GM10248 (cell line): ENCODE data around the gene FAM117B.
"Not testable (repeated sequence)": the region's sequence is repeated elsewhere in the genome, so short reads cannot be mapped to it uniquely, and the experiment has no call there.

Experiments
- CTCF ChIA-PET: fragments of 300-600 bp; sonication (Branson Sonifier 250); formaldehyde crosslinking; extraction: SDS; loops from one replicate; lab custom pipeline; 2021; ENCODE audit warnings: antibody characterized with exemption; lab: Yijun Ruan, JAX
- POLR2A ChIA-PET: fragments of 350-650 bp; sonication (Branson Sonifier 250); formaldehyde crosslinking; extraction: SDS; loops from one replicate; lab custom pipeline; 2020; ENCODE audit warnings: antibody characterized with exemption; lab: Yijun Ruan, JAX
- DNase-seq: peaks from one replicate; pipeline ENCODE4 v3.0.0; 2012; ENCODE audit errors: extremely low spot score
- TF ChIP-seq, protein P1 (sequence below): IDR thresholded peaks from 2 replicates; pipeline ENCODE4 v1.5.1; 2012; ENCODE audit warnings: mild to moderate bottlenecking, low read depth; ENCODE audit errors: extremely low read depth, missing control alignments, control extremely low read depth

Gene FAM117B

GRCh38 chr2:202703091-202703490 lies 68.3 kb downstream of the FAM117B start:
- ChIA-PET POLR2A (no interaction called here), CTCF (no interaction called here)
- TF ChIP-seq, protein P1, sequence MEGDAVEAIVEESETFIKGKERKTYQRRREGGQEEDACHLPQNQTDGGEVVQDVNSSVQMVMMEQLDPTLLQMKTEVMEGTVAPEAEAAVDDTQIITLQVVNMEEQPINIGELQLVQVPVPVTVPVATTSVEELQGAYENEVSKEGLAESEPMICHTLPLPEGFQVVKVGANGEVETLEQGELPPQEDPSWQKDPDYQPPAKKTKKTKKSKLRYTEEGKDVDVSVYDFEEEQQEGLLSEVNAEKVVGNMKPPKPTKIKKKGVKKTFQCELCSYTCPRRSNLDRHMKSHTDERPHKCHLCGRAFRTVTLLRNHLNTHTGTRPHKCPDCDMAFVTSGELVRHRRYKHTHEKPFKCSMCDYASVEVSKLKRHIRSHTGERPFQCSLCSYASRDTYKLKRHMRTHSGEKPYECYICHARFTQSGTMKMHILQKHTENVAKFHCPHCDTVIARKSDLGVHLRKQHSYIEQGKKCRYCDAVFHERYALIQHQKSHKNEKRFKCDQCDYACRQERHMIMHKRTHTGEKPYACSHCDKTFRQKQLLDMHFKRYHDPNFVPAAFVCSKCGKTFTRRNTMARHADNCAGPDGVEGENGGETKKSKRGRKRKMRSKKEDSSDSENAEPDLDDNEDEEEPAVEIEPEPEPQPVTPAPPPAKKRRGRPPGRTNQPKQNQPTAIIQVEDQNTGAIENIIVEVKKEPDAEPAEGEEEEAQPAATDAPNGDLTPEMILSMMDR, result no peak
- no peak for DNase-seq

DNA sequence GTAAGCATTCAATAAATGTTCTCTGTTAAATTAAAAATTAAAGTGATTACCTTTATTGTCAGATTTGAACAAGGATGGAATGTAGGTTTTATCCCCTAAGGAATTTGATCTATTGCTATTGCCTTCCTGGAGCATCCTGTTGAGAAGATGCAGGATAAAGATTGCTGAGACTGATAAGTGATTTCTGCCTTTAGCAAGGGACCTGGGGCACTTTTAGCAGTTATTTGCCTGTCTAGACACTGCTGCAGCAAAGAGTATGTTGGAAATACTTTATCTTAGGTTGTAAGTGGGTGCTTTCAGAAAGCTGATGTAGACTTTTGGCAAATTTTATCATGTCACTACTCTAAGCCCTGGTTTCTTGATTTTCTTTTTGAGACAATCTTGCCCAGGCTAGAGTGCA lies 69.5 kb downstream of the FAM117B start:
- TF ChIP-seq, protein P1, result no peak
- ChIA-PET CTCF (no interaction called here), POLR2A (no interaction called here)
- no peak for DNase-seq

- POLR2A ChIA-PET, result no interaction called here
- no peak for DNase-seq
- TF ChIP-seq, protein P1, result no peak
- CTCF ChIA-PET, result interaction anchor here (1.8 kb wide), 1 partner anchor 9 kb away, joined by 3 read pairs; no protein-coding TSS in a partner anchor
Measured at GRCh38 chr2:202705446-202706020, 70.8 kb downstream of the FAM117B start.

DNA sequence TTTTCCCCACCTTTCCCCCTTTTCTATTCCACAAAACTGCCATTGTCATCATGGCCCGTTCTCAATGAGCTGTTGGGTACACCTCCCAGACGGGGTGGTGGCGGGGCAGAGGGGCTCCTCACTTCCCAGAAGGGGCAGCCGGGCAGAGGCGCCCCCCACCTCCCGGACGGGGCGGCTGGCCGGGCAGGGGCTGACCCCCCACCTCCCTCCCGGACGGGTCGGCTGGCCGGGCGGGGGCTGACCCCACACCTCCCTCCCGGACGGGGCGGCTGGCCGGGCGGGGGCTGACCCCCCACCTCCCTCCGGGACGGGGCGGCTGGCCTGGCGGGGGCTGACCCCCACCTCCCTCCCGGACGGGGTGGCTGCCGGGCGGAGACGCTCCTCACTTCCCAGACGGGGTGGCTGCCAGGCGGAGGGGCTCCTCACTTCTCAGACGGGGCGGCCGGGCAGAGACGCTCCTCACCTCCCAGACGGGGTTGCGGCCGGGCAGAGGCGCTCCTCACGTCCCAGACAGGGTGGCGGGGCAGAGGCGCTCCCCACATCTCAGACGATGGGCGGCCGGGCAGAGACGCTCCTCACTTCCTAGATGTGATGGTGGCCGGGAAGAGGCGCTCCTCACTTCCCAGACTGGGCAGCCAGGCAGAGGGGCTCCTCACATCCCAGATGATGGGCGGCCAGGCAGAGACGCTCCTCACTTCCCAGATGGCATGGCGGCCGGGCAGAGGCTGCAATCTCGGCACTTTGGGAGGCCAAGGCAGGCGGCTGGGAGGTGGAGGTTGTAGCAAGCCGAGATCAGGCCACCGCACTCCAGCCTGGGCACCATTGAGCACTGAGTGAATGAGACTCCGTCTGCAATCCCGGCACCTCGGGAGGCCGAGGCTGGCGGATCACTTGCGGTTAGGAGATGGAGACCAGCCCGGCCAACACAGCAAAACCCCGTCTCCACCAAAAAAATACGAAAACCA lies 80.5 kb downstream of the FAM117B start:
- POLR2A ChIA-PET, DNase-seq, CTCF ChIA-PET: not testable (repeated sequence)

DNA sequence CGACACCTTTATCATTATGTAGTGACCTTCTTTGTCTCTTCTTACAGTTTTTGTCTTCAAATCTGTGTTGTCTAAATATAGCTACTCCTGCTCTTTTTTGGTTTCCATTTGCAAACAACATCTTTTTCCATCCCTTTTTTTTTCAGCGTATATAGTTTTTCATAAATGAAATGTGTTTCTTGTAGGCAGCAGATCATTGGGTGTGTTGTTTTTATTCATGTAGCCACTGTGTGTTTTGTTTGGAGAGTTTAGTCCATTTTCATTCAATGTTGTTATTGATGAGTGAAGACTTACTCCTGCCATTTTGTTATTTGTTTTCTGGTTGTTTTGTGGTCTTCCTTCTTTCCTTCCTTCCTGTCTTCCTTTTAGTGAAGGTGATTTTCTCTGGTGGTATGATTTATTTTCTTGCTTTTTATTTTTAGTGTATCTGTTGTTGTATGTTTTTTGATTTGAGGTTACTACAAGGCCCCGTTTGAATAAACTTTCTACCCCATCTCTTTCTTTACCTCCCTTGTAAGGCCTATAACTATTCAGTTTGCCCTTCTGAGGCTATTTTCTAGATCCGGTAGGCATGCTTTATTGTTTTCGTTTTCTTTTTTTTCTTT lies 81.4 kb downstream of the FAM117B start:
- POLR2A ChIA-PET, result no interaction called here
- DNase-seq, result no peak
- CTCF ChIA-PET, result no interaction called here
- TF ChIP-seq, protein P1, result no peak

GRCh38 chr2:202716953-202717597 lies 82.3 kb downstream of the FAM117B start:
- DNase-seq, result no peak
- ChIA-PET CTCF (interaction anchor here (0.8 kb wide), 1 partner anchor 38 kb away, joined by 3 read pairs; no protein-coding TSS in a partner anchor), POLR2A (no interaction called here)
- TF ChIP-seq, protein P1, result no peak
